Esophagus muscularis mucosa (tissue), 4 donors: ENCODE data around the gene CCDC182.

ENCODE experiments used
- EP300 ChIP-seq: sonication (generic); formaldehyde crosslinking; IDR thresholded peaks from one replicate; pipeline ENCODE4 v1.6.1; 2017; ENCODE audit warnings: antibody characterized with exemption
- POLR2A ChIP-seq: fragments of 450-650 bp; IDR thresholded peaks from one replicate; pipeline ENCODE4 v1.6.1; 2017; ENCODE audit warnings: antibody characterized with exemption, moderate library complexity, mild to moderate bottlenecking, low read depth
- TF ChIP-seq, protein P1 (sequence below), 3 experiments: fragments of 200-600 bp in 2 of 3; fragments of 450-650 bp in 1 of 3; sonication (generic) in 2 of 3; IDR thresholded peaks; one replicate each; pipeline ENCODE4 v1.5.1; 2017 to 2019; ENCODE audit warnings: antibody characterized with exemption in 3 of 3, mild to moderate bottlenecking in 2 of 3, moderate library complexity in 1 of 3

- TF ChIP-seq, protein P1, sequence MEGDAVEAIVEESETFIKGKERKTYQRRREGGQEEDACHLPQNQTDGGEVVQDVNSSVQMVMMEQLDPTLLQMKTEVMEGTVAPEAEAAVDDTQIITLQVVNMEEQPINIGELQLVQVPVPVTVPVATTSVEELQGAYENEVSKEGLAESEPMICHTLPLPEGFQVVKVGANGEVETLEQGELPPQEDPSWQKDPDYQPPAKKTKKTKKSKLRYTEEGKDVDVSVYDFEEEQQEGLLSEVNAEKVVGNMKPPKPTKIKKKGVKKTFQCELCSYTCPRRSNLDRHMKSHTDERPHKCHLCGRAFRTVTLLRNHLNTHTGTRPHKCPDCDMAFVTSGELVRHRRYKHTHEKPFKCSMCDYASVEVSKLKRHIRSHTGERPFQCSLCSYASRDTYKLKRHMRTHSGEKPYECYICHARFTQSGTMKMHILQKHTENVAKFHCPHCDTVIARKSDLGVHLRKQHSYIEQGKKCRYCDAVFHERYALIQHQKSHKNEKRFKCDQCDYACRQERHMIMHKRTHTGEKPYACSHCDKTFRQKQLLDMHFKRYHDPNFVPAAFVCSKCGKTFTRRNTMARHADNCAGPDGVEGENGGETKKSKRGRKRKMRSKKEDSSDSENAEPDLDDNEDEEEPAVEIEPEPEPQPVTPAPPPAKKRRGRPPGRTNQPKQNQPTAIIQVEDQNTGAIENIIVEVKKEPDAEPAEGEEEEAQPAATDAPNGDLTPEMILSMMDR (IDR thresholded peaks at IDR 0.05), result no peak
- TF ChIP-seq EP300 (no peak), POLR2A (no peak)
These were observed 40.7 kb downstream of the CCDC182 start for GRCh38 chr17:57704448-57704847.
